HTERT RPE-1 (cell line): ENCODE results near the gene CYSLTR2.
"Not testable (repeated sequence)": the region's sequence is repeated elsewhere in the genome, so short reads cannot be mapped to it uniquely, and the experiment has no call there.

Experiments
- in situ Hi-C: fragments of 300-500 bp; cut with MboI; formaldehyde crosslinking; loops from 4 replicates; pipeline ENCODE4 v1.14.3; 2020; ENCODE audit warnings: low sequenced_read_pairs

CYSLTR2 gene

DNA sequence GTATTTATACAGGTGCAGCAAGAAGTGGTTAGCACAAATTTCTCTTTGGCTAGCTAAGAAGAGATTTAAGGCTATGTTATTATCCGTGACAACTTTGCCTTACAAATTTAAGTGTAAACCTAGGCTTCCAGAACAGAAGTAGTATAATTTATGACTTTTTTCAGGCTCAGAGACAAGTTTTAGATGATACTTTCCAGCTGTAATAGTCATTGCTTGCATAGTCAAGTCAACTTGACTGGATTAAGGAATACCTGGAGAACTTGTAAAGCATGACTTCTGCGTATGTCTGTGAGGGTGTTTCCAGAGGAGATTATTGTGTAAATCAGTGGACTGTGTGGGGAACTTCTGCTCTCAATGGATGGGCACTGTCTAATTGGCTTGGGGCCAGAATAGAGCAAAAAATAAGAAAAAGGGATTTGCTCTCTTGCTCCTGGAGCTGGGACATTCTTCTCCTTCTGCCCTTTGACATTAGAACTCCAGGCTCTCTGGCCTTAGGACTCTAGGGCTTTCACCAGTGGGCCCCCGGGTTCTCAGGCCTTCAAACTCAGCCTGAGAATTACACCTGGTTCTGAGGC is 33.0 kb downstream of the CYSLTR2 start:
- in situ Hi-C loops: no loop called here

DNA sequence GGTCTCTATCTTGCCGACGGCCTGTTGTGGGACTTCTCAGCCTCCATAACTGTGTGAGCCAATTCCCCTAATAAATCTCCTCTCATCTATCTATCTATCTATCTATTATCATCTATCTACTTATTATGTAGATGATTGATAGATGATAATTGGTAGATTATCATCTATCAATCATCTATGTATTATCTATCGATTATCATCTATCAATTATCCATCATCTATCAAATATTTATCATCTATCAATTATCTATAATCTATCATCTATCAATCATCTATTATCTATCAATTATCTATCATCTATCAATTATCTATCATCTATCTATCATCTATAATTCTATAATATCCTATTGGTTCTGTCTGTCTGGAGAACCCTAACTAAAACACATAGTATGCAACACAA is 33.5 kb downstream of the CYSLTR2 start:
- in situ Hi-C loops: no loop called here

- in situ Hi-C loops: no loop called here
Measured at GRCh38 chr13:48693998-48694397, 40.3 kb downstream of the CYSLTR2 start.

DNA sequence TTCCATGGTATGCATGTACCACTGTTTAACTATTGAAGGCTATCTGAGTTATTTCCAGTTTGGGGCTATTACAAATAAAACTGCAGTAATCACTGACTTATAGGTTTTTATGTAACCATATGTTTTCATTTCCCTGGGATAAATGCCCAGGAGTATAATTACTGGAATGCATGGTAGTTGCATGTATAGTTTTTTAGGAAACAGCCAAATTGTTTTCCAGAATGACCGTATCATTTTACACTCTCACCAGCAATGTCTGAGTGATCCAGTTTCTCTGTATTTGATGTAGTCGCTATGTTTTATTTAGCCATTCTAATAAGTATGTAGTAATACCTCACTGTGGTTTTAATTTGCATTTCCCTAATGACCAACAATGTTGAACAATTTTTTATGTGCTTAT is 42.0 kb downstream of the CYSLTR2 start:
- in situ Hi-C loops: no loop called here

DNA sequence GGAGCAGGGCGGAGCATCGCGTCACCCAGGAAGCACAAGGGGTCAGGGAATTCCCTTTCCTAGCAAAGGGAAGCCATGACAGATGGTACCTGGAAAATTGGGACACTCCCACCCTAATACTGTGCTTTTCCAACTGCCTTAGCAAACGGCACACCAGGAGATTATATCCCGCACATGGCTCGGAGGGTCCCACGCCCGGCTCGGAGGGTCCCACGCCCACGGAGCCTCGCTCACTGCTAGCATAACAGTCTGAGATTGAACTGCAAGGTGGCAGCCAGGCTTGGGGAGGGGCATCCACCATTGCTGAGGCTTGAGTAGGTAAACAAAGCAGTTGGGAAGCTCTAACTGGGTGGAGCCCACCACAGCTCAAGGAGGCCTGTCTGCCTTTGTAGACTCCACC is 42.9 kb downstream of the CYSLTR2 start:
- in situ Hi-C loops: not testable (repeated sequence)

DNA sequence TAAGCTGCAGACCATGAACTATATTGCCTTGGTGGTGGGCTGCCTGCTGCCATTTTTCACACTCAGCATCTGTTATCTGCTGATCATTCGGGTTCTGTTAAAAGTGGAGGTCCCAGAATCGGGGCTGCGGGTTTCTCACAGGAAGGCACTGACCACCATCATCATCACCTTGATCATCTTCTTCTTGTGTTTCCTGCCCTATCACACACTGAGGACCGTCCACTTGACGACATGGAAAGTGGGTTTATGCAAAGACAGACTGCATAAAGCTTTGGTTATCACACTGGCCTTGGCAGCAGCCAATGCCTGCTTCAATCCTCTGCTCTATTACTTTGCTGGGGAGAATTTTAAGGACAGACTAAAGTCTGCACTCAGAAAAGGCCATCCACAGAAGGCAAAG is 53.7 kb downstream of the CYSLTR2 start:
- in situ Hi-C loops: no loop called here

DNA sequence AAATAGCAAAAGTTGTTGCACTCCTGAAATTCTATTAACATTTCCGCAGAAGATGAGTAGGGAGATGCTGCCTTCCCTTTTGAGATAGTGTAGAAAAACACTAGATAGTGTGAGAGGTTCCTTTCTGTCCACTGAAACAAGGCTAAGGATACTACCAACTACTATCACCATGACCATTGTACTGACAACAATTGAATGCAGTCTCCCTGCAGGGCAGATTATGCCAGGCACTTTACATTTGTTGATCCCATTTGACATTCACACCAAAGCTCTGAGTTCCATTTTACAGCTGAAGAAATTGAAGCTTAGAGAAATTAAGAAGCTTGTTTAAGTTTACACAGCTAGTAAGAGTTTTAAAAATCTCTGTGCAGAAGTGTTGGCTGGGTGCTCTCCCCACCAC is 55.0 kb downstream of the CYSLTR2 start:
- in situ Hi-C loops: no loop called here

- in situ Hi-C loops: no loop called here
Measured at GRCh38 chr13:48709213-48709612, 55.5 kb downstream of the CYSLTR2 start.

GRCh38 chr13:48710160-48710559 is 56.4 kb downstream of the CYSLTR2 start:
- in situ Hi-C loops: no loop called here

DNA sequence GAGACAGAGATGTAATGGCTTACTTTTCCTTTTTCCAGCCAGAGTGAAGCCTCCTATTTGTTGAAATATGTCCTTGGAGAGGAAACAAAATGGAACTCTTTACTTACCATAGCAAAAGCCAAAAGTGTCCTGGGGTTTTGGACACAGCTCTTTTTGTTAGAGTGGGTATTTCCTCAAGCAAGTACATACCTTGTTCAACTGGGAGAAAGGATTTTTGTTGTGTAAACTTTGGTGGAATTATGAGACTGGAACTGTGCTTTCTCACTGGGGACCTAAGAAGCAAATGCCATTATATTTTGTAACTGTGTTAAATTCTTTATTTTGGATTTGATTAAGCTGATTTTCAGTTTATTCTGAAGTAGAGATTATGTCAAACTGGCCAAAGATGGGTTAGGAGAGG is 58.4 kb downstream of the CYSLTR2 start:
- in situ Hi-C loops: no loop called here

DNA sequence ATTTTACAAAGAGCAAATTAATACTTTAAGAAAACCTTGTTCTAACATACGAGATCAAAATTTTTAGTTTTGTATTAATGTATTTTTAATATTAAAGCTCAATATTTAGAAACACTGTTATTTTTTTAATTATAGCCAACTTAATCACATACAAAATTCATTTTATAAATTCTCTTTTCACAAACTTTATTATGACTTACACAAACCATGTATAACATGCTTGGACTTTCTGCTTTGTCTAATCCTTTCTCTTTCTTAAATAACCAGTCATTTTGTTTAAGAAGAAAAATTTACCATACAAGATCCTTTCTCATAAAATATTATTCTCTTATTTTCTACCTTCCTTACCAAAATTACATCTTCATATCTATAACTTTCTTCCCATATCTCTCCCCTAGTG is 62.2 kb downstream of the CYSLTR2 start:
- in situ Hi-C loops: no loop called here

GRCh38 chr13:48720621-48721020 is 66.9 kb downstream of the CYSLTR2 start:
- in situ Hi-C loops: no loop called here

- in situ Hi-C loops: no loop called here
Measured at GRCh38 chr13:48723168-48723567, 69.4 kb downstream of the CYSLTR2 start.

GRCh38 chr13:48725271-48725670 is 71.5 kb downstream of the CYSLTR2 start:
- in situ Hi-C loops: no loop called here

DNA sequence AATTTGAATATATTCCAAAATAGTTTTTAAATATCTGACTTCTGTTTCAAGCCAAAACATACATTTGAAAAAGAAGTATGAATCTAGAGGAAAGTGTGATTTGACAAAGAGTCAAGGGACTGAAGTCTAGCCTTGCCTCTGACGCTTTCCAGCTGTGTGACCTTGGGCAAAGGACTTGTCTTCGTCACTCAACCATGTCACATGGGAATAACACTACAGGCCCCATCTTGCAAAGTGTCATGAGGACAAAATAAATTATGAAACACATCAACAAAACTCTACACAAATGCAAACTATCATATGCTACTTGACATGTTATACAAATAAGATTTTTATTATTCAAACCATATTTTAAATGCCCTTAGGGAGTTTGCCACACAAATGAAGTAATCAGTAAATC is 73.0 kb downstream of the CYSLTR2 start:
- in situ Hi-C loops: no loop called here

GRCh38 chr13:48727241-48728011 is 73.7 kb downstream of the CYSLTR2 start:
- in situ Hi-C loops: no loop called here

- in situ Hi-C loops: no loop called here
Measured at GRCh38 chr13:48728226-48728625, 74.5 kb downstream of the CYSLTR2 start.

- in situ Hi-C loops: no loop called here
Measured at GRCh38 chr13:48728876-48729275, 75.1 kb downstream of the CYSLTR2 start.

- in situ Hi-C loops: no loop called here
Measured at GRCh38 chr13:48729856-48730255, 76.1 kb downstream of the CYSLTR2 start.

- in situ Hi-C loops: no loop called here
Measured at GRCh38 chr13:48731001-48731658, 77.4 kb downstream of the CYSLTR2 start.

- in situ Hi-C loops: no loop called here
Measured at GRCh38 chr13:48731957-48732569, 78.3 kb downstream of the CYSLTR2 start.
